CD4-positive, alpha-beta T cell treated with Interferon gamma for 1 hour (primary cell): ENCODE measurements around the gene CALHM1.

Experiments
- DNase-seq: peaks from one replicate; pipeline ENCODE4 v3.0.0-alpha.2; 2020

Gene CALHM1

GRCh38 chr10:103454026-103454425 lies 4.7 kb downstream of the CALHM1 start:
- no peak for DNase-seq

DNA sequence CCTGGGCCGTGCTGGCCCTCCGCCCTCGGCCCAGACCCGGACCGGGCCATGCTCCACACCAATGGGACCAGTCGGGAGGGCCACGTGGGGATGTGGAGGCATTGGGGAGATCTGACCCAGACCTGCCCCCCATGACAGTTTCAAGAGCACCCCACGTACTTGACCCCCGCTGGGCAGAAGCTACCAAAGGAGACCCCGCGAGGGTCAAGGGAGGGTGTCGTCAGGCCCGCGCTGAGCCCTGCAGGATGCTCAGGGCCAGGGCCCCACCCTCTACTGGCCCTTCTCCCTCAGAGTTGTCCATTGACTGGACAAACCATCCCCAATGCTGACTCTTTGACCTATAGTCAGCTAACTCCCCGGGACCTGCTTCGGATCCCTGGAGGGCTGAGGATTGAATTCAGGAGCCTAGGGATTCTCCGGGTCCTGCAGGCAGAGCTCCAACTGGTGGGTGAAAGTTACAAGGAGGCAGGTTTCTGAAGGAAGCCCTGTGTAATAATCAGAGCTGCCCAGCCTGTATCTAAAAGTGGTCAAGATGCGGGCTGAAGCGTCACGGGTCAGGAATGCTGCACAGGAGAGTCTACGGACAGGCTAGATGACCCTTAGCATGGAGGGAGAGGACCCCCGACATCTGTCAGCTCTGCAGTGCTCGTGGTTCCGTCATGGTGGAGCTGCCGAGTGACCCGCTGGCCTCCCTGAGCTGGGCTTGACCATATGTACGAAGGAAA lies 6.0 kb downstream of the CALHM1 start:
- DNase-seq = no peak

GRCh38 chr10:103451831-103452505 lies 6.7 kb downstream of the CALHM1 start, which contains the start of gene CALHM2:
Gene CALHM2 (minus strand): TSS chr10:103452370. CDS start chr10:103449941, 2,429 bp downstream.
- peak; percentile 38 for DNase-seq

- DNase-seq = peak; percentile 30
These were observed 7.4 kb downstream of the CALHM1 start for GRCh38 chr10:103451091-103451813.

DNA sequence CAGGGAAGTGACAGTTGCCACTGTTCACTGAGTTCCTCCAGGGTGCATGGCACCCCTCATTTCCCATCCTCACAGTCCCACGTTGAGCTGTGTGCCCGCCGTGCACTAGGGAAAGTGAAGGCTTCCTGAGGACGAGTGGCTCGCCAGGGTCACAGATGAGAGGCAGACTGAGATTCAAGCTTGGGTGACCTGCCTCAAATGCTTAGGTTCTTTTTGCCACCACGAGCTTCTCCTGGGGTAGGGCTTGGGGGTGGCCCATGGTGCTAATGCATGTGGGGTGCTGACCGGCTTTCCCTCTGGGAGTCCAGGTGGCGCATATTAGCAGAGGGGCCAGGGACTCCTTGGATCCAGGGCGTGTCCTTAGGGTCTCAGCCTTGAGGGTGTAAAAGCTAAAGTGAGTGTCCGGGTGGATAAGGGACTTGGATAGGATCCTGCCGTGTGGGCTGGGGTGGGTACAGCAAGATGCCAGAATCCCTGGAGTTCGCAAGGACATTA lies 8.5 kb downstream of the CALHM1 start:
- DNase-seq = no peak

GRCh38 chr10:103449208-103450144 lies 9.2 kb downstream of the CALHM1 start:
- DNase-seq = no peak

GRCh38 chr10:103448746-103449145 lies 10.0 kb downstream of the CALHM1 start:
- DNase-seq = no peak

- no peak for DNase-seq
These were observed 11.5 kb downstream of the CALHM1 start for GRCh38 chr10:103447187-103447586.

DNA sequence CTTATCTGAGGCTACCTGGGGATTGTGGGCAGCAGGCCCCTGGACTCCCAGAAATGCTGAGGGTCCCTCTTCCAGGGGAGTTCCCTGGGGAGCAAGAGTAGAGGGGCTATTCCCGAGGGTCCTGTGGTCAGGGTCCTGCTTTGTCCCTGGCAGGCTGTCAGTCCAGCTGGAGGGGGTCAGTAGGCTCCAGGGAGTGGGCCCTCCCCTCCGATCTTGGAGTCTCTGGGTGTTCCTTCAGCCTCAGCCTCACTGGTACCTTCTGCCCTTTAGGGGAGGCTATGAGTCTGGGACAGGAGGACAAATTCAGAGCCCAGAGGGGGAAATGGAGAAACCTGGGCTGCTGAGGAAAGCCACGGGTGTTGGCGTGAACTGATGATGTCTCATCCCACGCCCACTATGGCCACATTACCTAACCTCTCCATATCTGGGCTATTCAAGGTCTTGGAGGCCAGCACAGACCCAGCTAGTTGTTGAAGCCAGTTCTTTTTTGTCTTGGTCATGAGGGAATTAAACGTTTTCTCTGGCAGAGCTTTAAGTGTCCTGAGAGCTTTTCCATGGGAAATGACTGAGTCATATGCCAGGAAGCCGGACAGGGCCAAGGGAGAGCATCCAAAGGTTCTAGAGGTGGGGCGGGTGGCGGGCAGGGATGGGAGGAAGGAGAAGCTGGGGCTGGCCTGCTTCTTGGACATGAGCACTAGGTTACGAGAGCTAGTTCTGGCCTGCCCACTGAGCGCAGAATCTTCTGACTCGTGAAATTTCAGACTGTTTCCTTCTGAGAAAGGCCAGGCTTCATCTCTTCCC lies 12.7 kb downstream of the CALHM1 start:
- no peak for DNase-seq

GRCh38 chr10:103445366-103445765 lies 13.3 kb downstream of the CALHM1 start:
- DNase-seq = no peak

- no peak for DNase-seq
These were observed 14.2 kb downstream of the CALHM1 start for GRCh38 chr10:103444478-103444877.

DNA sequence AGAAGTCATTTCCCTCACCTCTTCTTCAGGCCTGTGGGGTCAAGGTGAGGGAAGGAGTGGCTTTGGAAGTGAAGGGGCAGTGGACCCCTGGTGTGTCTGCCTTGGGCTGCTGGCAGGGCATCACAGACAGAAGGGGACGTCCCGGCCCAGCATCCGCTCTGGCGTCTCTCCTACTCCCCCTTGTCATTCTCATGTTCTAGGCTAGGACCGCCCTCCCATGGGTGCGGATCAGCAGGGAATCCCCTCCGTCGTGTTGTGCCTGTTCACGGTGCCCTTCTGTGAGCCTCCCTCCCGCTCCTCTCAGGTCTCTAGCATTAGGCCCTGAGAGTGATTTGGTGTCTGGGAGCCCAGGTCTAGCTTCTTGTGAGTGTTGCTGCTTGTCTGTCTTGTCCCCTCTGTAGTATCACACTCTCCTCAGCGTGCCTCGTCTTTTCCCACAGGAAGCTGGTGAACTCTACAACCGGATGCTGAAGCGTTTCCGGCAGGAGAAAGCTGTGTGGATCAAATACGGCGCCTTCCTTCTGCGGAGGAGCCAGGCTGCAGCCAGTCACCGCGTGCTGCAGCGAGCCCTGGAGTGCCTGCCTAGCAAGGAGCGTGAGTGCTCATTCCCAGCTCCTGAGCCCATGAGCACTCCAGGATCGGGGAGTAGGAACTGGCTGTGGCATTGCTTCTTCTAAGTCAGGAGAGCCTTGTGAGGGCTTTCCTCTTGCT lies 15.1 kb downstream of the CALHM1 start:
- DNase-seq = no peak

- no peak for DNase-seq
These were observed 16.7 kb downstream of the CALHM1 start for GRCh38 chr10:103442031-103442461.

- no peak for DNase-seq
These were observed 17.1 kb downstream of the CALHM1 start for GRCh38 chr10:103441611-103442010.

DNA sequence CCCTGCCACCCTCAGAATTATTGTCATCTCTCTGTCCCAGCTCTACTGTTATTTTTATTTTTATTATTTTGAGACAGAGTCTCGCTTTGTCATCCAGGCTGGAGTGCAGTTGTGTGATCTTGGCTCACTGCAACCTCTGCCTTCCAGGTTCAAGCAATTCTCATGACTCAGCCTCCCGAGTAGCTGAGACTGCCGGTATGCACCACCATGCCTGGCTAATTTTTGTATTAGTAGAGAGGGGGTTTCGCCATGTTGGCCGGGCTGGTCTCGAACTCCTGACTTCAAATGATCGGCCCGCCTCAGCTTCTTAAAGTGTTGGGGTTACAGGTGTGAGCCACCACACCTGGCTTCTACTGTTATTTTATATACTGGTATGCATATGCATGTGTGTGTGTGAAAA lies 17.5 kb downstream of the CALHM1 start:
- no peak for DNase-seq

GRCh38 chr10:103440416-103440815 lies 18.3 kb downstream of the CALHM1 start:
- DNase-seq = no peak

DNA sequence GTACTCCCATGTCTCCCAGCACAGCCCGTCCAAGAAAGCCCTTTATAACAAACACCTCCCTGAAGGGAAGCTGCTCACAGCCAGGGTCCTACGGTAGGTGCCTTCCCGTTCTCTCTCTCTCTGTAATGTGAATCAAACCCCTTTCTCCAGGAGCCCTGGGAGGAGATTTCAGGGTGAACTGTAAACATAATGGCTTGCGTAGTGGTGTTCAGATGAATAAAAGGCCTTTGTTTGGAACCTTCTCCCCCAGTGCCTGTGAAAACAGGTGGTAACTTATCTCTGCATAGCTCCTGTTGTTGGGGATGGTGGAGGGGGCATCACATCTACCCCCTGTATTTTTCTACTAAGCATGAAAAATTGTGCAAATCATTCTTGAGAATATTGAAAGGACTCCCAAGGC lies 18.9 kb downstream of the CALHM1 start:
- DNase-seq = no peak

- no peak for DNase-seq
These were observed 24.8 kb downstream of the CALHM1 start for GRCh38 chr10:103433858-103434257.

- no peak for DNase-seq
These were observed 26.8 kb downstream of the CALHM1 start for GRCh38 chr10:103431902-103432301.

DNA sequence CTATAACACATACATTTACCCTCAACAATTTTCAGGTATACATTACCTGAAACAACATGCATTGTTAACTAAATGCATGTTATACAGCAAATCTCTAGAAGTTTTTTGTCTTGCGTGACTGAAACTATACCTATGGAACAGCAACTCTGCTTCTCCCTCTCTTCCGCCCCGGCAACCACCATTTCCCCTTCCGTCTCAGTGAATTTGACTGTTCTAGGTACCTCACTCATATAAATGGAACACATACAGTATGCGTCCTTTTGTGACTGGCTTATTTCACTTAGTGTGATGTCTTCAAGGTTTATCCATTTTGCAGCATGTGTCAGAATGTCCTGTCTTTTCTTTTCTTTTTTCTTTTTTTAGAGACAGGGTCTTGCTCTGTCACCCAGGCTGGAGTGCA lies 29.1 kb downstream of the CALHM1 start:
- no peak for DNase-seq
